ENCODE measurements around the gene TBC1D22B.

TBC1D22B gene

DNA sequence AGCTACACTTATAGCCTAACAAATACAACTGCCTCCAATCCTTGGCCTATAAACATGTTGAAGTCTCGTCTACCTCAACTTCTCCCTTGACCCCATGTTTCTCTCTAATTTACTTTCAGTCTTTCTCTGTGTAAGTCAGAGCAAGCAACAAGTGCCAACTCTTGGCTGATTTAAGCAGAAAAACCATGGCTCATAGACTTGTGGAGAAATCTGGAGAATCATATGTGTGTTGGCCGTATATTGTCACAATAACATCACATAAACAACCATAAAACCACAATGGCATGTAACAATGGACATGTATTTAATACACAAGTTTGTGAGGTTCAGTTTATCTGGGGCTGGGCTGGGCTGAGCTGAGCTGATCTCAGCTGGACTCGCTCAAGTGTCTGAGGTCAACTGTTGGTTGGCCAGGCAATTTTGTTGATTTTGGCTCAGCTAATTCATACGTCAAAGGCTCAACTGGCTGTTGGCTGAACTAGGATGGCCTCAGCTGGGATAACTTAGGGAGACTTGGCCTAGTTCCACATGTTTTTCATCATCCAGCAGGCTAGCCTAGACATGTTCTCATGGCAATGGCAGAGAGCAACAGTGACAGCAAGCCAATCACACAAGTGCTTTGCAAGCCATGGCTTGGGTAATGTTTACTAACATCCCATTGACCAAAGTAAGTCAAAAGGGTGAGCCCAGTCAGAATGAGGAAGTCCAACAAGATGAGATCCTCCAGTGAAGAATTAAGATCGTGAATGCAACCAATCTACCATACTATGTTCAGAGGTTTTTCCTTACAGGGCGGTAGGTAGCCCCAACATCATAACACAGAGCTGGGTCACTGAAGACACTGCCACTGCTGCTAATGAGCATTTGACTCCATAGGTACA is 12.9 kb upstream of the TBC1D22B start:
- peak; percentile 99 for DNase-seq (ENCODE audit: low read depth)
- H3K4me3 ChIP-seq (ENCODE audit: low read length), result no peak overlapping the region
- TF ChIP-seq, protein P1, sequence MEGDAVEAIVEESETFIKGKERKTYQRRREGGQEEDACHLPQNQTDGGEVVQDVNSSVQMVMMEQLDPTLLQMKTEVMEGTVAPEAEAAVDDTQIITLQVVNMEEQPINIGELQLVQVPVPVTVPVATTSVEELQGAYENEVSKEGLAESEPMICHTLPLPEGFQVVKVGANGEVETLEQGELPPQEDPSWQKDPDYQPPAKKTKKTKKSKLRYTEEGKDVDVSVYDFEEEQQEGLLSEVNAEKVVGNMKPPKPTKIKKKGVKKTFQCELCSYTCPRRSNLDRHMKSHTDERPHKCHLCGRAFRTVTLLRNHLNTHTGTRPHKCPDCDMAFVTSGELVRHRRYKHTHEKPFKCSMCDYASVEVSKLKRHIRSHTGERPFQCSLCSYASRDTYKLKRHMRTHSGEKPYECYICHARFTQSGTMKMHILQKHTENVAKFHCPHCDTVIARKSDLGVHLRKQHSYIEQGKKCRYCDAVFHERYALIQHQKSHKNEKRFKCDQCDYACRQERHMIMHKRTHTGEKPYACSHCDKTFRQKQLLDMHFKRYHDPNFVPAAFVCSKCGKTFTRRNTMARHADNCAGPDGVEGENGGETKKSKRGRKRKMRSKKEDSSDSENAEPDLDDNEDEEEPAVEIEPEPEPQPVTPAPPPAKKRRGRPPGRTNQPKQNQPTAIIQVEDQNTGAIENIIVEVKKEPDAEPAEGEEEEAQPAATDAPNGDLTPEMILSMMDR (conservative IDR thresholded peaks at IDR 0.05; ENCODE audit: low read depth, low read length), result no peak

DNA sequence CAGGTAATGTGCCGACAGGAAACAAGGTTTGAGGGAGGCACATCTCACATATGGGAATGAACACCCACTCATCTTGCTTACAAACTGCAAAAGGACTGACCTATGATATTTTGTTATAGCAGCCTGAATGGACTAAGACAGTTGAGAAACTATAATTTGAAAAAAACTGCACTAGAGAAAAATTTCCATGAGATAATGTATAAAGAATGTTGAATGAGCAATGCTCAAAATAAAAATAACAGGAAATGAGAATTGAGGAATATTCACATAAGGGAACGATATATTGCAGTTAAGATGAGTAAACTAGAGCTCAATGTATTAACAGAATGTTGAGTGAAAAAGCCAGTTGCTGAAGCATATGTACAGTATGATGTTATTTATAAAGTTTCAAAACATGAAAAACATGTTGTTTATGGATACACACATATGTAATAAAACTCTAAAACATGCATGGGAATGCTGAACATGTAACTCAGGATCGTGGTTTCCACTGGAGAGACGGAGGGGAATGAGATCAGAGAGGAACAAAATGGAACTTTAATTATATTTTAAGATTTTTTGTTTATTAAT is 6.3 kb upstream of the TBC1D22B start:
- TF ChIP-seq, protein P1 (conservative IDR thresholded peaks at IDR 0.05; ENCODE audit: low read depth, low read length), result no peak
- no peak for DNase-seq (ENCODE audit: low read depth)
- no peak overlapping the region for H3K4me3 ChIP-seq (ENCODE audit: low read length)

DNA sequence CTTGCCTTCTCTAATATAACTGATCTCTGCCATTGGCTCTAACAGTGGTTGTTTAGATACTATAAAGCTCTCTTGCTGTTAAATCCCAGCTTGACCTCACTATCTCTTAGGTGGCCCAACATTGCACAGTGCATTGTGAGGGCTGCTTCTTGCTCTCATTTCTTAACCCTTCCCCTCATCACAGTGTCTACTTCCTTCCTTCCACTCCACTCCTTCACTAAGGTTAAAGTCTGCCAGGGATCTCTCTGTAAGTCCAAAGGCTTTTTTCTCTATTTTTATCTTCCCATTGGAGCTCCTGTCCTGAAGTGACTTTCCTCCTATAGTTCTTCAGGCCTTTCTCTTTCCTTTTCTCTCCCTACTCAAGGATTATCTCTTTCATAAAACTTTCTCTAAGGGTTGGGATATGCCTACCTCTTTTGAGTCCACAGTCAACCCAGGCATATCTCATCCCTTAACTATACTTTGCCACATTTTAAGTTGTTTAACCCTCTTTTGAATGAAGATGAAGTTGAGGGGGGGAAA is 4.0 kb upstream of the TBC1D22B start:
- TF ChIP-seq, protein P1 (conservative IDR thresholded peaks at IDR 0.05; ENCODE audit: low read depth, low read length), result no peak
- no peak overlapping the region for H3K4me3 ChIP-seq (ENCODE audit: low read length)
- no peak for DNase-seq (ENCODE audit: low read depth)

DNA sequence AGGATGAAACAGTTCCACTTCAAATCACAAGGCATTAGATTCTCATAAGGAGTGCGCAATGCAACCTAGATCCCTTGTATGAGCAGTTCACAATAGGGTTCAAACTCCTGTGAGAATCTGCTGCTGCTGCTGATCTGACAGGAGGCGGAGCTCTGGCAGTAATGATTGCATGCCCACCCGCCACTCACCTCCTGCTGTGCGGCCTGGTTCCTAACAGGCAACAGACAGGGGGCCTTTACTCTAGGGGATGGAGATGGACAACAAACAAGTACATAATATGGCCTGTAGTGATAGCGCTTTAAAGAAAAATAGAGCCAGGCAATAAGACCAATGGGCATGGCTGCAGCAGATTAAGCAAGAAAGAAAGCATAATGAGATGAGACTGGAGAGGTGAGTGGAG is 2.7 kb upstream of the TBC1D22B start:
- DNase-seq (ENCODE audit: low read depth), result no peak
- TF ChIP-seq, protein P1 (conservative IDR thresholded peaks at IDR 0.05; ENCODE audit: low read depth, low read length), result no peak
- H3K4me3 ChIP-seq (ENCODE audit: low read length), result no peak overlapping the region

DNA sequence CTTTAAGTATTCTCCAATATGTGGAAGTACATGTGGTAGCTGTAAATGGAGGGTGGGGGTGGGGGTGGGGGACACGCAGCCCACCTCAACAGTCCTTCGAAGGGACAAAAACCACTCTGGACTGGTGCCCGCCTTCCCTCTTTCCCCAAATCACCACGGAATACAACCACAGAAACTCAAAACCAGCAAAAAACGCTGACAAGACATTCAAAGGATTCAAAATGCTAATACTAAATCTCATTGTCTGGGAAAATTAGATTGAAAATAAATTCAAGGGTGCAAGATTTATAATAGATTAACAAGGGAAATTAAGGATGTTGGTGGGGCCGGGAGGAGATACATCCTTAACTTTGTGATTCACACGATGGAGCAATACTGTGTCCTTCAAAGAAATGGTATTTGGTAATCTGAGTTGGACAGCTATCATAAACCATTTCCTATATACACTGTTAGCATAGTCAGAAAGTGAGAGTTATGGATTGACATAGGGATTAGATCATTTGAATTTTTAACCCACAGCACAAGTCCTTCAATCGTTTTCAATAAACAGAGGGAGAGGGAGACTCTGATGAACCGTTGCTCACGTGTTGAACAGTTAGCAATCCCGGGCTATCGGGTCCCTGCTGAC is 766 bp upstream of the TBC1D22B start:
- DNase-seq (ENCODE audit: low read depth), result no peak
- TF ChIP-seq, protein P1 (conservative IDR thresholded peaks at IDR 0.05; ENCODE audit: low read depth, low read length), result no peak
- H3K4me3 ChIP-seq (ENCODE audit: low read length), result peak overlapping the region; percentile 82

DNA sequence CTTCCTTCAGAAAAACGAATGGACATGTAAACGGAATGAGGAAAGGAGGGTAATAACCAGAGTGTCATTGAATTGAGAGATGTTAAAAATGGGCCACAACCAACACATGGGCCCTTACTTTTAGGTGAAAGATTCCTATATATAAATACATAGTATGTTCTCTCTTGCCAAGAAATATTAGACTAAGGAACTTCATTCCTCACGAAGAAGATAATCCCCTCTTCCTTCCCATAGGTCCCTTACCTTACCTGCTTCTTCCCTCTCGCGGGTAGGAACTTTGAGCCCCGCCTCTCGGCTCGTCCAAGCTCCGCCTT is 295 bp upstream of the TBC1D22B start:
- no peak for DNase-seq (ENCODE audit: low read depth)
- peak overlapping the region; percentile 82 for H3K4me3 ChIP-seq (ENCODE audit: low read length)
- TF ChIP-seq, protein P1 (conservative IDR thresholded peaks at IDR 0.05; ENCODE audit: low read depth, low read length), result no peak

Data from retinal pigment epithelial cell (primary cell).